Left forelimb (tissue), 1 donor: Measurements from ENCODE around the gene OSER1.
"Not testable (repeated sequence)": the region's sequence is repeated elsewhere in the genome, so short reads cannot be mapped to it uniquely, and the experiment has no call there.

Experiments
- DNase-seq: peaks from one replicate; pipeline ENCODE4 v3.0.0-alpha.2; 2018; ENCODE audit warnings: low spot score

The OSER1 gene

DNA sequence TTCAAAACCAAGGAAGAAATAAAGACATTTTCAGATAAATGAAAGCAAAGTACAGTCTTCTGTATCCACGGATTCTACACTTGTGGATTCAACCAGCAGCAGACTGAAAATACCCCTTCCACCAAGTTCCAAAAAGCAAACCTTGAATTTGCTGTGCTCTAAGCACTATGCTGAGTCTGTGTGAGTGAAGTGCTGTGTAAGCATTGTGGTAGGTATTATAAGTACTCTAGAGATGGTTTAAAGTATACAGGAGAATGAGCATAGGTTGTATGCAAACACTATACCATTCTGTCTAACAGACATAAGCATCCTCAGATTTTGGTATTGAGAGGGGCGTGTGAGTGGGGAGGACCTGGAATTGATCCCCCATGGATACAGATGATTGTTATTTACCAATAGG is 9.6 kb downstream of the OSER1 start:
- DNase-seq = no peak

DNA sequence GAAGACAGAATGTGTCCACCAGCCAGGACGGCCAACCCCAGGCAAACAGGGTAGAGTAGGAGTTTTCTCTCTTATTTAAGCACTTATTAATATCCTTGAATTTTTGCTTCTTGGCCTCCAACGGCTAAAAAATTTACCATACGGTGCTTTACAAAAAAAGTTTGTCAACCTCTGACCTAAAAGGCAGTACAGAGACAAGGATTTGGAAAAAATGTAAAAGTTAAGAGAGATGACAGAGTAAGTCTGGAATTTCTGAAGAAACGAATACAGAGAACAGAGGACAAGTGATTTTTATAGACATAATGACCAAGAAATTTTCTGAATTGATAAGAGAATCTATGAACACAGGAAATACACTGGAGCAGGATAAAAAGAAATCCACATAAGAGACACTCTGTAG is 10.2 kb downstream of the OSER1 start:
- DNase-seq = no peak

DNA sequence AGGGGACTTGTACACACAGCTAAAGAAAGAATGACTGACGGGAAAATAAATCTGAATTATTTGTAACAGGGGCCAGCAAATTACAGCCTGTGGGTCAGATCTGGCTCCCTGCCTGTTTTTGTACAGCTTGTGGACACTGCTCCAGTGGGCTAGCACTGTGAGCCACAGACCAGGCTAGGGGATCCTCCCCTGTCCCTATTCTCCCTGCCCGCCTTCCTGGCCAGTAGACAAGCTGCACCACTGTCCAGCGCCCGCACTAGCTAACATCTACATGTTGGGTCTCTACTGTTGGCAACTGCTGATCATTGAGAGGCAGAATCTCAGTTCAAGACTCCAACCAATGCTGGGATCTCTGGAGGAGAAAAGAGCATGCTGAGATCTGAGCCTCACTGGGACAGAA is 10.7 kb downstream of the OSER1 start:
- DNase-seq = no peak

DNA sequence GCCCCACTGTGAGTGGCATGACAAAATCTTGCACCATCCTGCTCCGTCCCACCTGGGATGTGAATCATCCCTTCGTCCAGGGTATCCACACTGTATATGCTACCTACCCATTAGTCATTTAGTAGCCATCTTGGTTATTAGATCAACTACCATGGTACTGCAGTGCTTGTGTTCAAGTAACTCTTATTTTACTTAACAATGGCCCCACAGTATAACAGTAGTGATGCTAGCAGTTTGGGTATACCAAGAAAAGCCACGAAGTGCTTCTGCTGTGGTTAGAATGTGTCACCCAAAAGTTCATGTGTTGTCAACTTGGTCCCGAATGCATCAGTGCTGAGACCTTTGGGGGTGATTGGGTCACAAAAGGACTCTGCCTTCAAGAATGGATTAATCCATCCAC is 11.7 kb downstream of the OSER1 start:
- no peak for DNase-seq

DNA sequence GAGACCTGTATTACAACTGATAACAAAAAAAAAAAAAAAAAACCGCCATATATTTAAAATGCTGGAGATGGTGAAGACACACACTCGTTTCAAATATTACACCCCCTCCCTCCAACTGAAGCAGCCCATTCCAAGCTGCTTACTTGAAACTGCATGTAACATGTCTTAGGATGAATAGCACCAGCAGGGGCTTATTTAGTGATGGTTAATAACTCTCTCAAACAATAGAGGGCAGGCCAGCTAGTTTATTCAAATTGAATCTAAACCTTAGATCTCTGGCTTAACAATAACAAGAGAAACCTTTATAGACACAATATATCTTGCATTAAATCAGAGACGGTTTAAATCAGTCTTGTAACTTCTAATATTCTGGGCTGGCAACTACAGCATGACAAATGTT is 14.3 kb downstream of the OSER1 start:
- no peak for DNase-seq

DNA sequence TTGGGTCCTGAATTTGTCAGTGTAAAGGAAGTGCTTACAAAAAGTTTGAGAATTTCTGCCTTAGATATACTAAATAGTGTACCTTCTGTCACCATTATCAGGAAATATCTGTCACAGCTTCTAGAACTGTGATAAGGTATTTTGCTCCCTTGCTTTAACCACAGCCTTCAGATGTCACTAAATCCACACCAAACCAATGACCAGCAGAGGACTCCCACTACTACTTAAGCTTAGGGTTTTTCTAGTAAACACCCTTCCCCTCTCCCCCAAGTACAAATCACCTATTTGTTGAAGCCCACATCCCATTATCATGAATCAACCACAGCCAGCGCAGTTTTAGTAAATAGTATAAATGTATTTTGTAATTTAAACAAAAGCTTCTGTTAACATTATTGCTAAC is 15.0 kb downstream of the OSER1 start:
- DNase-seq = no peak

DNA sequence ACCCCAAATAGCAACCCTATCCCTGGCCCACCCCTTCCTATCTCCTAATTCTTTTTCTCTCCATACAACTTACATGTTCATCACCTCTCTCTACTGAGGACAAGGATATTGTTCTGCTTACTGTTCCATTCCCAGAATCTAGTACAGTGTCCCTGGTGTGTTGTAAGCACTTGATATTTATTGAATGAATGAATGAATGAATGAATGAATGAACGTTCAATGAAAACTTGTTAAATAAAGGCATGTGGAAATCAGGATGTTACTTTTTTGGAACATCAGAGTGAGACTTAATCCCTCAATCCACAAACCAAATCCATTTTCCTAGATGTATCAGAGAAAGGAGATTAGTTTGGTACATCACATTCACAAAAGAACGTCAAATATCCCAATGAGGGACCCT is 16.8 kb downstream of the OSER1 start:
- DNase-seq = no peak

DNA sequence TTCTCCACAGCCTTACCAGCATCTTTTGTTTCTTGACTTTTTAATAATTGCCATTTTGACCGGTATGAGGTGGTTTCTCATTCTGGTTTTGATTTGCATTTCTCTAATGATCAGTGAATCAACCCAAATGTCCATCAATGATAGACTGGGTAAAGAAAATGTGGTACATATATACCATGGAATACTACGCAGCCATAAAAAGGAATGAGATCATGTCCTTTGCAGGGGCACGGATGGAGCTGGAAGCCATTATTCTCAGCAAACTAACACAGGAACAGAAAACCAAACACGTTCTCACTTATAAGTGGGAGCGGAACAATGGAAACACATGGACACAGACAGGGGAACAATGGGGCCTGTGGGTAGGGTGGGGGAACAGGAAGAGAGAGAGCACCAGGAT is 18.9 kb downstream of the OSER1 start:
- not testable (repeated sequence) for DNase-seq

DNA sequence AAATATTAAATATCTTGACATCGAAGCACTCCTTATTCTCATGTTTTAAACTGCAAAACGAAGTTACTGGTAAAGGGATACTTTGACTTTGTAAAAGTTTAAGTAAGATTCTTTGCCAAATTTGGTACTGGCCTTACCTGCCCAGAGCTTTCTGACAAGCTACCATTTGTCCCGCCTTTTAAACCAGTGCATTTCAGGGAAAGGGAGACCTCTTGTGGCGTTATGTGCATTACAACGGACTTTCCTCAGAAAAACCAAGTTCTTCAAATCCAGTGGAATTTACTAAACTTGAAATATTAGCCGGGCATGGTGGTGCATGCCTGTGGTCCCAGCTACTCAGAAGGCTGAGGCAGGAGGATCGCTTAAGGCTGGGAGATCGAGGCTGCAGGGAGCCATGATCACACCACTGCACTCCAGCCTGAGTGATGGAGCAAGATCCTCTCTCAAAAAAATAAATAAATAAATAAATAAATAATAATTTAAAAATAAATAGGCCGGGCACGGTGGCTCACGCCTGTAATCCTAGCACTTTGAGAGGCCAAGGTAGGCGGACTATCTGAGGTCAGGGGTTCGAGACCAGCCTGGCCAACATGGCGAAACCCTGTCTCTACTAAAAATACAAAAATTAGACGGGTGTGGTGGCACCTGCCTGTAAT is 20.2 kb downstream of the OSER1 start:
- not testable (repeated sequence) for DNase-seq

DNA sequence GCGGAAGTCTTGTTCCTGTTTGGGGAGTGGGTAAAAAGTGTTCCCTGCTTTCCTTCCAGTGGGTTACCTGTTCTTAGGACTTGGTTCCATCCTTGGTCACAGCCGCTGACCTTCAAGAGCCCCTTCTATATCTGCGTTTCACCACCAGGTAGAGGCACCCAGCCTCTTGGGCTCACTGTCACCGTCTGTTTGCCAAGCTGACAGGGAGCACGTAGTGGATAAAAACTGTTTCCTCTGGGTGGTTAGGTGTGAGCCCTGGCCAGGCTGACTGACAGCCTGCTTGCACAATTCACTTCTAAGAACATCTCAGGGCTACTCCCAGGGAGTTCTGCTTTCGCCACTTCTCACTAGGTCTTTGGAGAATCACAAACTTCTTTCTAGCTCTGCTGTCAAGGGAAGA is 21.8 kb downstream of the OSER1 start:
- DNase-seq = no peak

DNA sequence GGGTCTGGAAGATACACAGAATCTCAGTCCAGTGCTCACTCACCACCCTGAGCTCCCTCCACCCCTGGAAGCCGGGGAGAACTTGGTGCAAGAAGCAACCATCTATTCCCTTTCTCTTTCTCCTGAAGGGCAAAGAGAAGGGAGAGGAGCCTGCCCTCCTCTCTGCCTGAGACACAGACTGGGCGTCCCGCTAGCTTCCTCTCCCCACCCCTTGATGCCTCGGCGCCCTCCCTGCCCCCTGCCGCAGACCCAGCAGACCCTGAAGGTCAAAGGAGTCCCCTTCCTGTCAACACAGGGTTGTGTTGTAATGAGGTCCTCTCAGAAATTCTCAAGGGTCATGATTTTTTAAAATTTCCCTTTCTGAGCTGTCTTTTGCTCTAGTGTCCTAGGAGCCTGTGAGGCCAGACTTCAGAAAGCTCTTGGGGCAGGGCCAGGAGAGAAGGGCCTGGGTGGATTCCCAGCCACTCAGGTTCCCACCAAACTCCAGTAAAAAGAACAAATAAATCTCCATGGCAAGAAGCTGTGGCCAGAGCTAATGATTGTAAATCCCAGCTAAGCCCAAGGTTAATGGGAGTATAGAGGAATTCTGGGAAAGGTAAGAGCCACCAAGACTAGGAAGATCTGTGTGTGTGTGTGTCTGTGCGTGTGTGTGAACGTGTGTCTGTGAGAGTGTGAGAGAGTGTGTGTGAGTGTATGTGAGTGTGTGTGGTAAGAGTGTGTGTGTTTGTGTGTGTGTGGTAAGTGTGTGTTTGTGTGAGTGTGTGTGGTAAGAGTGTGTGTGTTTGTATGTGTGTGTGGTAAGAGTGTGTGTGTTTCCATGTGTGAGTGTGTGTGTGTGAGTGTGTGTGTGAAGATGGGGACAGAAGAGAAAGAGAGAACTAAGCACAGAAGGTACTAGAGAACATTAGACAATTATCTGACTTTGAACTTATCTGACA is 22.5 kb downstream of the OSER1 start:
- DNase-seq = no peak

DNA sequence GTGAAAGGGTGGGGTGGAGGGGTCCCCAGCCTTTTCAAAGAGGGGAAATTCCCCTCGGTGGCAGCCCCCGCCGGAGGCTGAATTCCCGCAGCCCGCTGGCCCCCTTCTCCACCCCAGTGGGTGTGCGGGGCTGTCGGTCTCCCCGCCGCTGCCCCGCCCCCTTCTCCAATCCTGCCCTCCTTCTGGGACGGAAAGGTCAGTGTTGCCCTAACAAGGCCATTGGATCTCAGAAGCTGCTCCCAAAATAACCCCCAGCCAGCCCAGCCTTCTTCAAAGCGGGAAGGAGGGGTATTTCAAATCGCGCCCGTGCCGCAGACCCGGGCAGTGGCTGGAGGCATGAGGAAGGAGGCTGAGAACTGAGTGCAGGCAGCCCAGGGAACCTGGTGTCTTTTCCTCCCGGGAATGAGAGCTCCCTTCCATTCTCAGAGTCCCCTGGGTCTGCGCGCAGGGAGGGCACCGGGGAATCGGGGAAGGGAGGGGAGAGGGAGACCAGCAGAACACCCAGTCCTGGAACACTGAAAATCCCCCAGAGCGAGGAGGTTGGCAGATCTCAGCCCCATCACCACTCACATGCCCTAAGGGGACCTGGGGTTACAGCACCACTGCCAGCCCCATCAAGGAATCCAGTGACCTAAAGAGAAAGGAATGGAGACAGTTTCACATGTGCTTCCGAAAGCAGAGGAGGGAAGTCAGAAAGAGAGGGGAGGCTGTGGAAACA is 23.4 kb downstream of the OSER1 start, which contains the start of gene JPH2:
Gene JPH2 (minus strand): TSS at position 135 of the 718 bp plus-strand sequence. CDS start 483 bp downstream, outside the sequence.
- no peak for DNase-seq

DNA sequence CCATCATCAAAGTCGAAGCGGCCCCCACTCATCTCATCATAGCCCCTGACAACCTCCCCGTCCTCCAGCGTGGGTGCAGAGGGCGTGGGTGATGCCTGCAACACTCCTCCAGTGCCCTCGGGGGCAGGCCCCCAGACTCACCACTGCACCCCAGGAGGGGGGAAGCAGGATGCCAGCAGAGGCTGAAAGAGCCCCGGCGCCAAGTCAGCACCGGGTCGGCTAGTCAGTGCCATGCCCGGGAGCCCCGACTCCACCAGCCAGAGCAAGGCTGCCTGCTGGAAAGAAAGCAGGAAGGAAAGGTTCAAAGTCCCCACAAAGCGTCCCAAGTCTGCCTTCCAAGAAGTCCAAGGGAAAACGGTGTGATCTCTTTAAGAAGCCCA is 23.9 kb downstream of the OSER1 start:
- no peak for DNase-seq

DNA sequence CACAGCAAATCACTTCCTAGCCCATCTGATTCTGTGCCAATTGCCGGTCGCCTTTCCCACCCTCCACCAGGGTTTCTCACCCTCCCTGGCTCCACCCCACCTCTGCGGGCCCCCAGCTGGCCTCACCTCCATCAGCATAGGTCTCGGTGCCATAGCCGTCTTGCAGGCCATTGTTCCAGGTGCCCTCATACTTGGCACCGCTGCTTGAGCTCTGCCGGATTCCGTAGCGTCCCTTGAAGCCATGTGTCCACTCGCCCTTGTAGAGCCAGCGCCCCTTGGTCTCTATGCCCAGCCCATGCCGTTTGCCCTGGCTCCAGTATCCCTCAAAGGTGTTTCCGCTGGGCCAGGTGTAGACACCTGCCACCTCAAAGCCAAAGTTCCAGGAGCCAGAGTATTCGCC is 24.4 kb downstream of the OSER1 start:
- DNase-seq = no peak

DNA sequence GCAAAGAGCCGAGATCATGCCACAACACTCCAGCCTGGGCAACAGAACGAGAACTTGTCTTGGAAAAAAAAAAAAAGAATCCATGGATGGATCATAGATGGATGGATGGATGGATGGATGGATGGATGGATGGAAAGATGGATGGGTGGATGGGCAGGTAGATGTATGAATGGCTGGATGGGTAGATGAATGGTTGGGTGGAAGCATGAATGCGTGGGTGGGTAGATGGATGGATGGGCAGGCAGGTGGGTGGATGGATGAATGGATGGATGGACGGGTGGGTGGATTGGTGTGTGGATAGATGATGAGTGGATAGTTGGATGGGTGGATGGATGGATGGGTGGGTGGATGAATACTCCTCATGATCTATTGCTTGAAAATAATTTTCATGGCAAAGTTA is 25.0 kb downstream of the OSER1 start:
- DNase-seq = no peak

DNA sequence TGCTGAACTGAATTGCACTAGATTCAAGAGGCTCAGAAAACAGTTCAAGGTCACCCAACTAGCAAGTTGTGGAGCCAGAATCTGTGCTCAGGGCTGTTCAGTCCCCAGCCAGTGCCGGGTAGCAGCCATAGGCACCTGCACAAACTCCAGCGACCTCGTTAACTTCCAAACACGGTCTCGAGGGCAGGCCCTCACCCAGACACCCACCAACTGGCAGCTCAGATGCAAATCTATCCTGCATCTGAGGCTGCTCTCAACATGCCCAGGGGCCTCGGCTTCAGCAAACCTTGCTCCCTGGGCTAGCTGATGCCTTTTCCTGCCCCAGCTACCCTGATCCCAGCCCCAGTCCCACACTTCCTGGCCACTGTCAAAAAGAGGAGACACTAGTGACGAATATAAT is 27.3 kb downstream of the OSER1 start:
- DNase-seq = no peak

DNA sequence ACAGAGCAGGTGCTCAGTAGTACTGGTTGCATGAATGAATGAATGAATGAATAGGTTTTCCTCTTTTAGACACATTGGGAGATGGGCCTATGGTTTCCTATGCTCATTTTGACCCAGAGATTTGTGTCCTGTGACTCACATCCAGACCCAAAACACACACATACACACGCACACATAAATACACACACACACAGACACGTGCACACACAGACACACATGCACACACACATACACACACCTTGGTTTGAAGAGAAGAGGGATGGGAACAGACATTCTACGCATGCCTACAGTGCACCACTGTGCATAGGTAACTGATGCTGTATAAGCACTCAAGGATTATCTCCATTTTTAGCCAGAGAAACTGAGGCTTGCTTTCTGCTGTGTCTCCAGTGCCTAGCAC is 27.7 kb downstream of the OSER1 start:
- DNase-seq = no peak

DNA sequence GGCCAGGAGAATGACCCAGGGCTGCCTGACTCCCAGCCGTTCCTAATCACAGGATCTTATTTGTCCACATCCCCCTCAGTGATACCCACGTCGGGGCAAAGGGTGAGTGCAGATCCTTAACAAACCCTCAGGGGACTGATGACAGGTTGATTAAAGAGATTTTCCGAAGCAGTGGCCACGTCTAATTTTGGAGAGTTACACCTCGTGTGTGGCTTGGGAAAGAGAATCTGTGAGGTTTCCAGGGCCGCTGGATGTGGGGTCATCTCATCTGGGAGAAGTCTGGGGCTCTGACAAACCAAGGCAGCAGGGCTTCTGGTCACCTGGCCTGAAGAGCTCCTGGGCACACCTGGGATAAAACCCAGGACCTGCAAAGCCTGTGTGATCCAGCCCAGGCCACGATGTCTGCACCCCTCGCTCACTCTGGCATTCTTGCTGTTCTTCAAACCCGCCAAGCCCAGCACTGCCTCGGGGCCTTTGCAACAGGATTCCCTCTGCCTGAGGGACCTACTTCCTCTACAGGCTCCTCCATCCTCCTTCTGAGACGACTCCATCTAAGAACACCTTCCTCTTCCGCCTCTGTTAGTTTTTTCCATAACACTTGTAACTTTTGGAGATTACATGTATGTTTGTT is 28.3 kb downstream of the OSER1 start:
- no peak for DNase-seq

DNA sequence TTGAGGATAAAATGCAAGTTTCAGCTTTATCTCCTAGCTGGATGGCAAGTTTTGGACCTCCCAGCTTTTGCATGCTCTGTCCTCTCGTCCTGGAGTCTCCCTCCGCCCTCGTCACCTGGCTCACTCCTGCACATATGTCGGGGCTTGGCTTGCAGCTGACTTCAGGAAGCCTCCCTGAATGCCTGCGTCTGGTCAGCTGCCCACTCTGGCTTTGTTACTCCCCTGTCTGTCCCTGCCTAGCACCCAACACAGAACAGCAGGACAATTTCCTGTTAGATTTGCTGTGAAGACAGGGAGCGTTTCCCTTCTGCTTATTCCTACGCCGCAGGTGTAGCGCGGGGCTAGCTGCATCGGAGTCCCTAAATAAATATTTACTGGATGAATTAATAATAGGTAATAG is 29.0 kb downstream of the OSER1 start:
- DNase-seq = no peak

DNA sequence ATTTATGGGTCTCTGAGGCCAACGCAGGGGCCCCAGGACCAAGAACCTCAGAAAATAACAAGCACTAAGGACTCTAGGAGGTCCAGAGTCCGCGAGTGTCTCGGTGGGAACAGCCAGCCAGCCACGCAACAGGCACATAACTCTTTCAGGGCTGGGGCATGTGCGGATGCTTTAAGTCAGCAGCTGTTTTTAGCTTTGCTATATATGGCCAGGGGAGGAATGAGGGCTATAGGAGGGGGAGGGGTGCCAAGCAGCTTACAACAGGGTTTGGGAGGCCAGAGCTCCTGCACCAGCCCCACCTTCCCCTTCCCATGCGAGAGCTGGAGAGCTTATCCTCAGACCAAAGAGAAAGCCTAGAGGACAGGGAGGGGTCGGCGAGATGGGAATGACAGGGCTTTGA is 29.8 kb downstream of the OSER1 start:
- DNase-seq = no peak

DNA sequence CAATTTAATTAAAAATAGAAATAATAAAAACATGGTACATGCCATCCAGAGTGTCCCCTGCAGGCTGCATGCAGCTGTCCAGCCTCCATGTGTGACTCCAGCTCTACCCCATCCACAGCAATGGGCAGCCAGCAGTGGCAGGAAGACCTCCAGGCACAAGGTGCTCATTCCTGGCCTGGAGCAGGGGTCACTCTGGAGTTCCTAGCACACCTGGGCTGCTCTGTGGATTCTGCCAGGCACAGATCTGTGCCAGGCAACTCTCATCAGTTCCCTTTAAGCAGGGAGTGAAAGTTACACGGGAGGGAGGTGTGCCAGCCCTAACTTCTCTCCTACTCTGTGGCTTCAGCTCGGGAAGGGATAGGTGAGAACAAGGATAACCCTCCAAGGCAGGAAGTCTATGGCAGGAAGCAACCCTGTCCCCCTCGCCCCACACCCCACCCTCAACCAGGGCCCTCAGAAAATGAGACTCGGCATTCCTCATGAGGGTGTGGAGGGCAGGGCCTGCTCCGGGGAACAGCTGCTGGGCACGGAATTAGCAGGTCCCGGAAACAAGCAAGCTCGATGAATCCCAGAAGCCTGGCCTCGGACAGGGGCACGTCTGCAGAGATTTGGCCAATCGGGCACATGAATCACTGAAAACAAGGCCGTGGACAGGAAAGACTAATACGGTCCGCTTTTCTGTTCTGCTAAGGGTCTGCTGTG is 33.6 kb downstream of the OSER1 start:
- DNase-seq = no peak
